GM12865 (cell line): Measurements from ENCODE around the gene ZNF526.
A peak's percentile ranks its signal among the peaks of the same experiment; 100 is the strongest.

Experiments used
- DNase-seq: peaks from one replicate; pipeline ENCODE4 v3.0.0; 2010; ENCODE audit warnings: low read depth
- H3K4me3 ChIP-seq: 2 replicates; pipeline ENCODE4 v1.5.1; 2011; ENCODE audit warnings: mild to moderate bottlenecking, low read depth, low read length, control low read depth
- TF ChIP-seq, protein P1 (sequence below): IDR thresholded peaks from 2 replicates; pipeline ENCODE4 v1.5.1; 2011; ENCODE audit warnings: low read length, control low read depth, low read depth, inconsistent platforms; ENCODE audit not compliant: insufficient read depth; ENCODE audit errors: missing control alignments

ZNF526 gene

DNA sequence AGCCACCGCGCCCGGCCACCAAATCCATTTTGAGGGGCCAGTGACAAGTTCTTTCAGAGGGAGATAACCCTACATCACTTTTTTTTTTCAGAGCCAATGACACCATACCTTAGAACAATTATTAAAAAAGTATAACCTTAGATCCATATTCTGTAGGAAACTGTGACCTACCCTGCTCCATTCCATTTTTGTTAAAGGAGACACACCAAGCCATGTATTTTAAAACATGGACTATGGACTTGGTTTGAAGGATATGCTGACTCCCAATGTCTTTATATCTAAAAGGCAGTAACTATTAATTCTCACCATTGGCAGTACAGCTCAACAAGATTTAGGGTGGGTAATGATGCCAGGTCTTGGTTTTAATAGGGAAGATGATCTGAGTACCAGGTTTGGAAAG is 21.2 kb downstream of the ZNF526 start:
- TF ChIP-seq, protein P1, sequence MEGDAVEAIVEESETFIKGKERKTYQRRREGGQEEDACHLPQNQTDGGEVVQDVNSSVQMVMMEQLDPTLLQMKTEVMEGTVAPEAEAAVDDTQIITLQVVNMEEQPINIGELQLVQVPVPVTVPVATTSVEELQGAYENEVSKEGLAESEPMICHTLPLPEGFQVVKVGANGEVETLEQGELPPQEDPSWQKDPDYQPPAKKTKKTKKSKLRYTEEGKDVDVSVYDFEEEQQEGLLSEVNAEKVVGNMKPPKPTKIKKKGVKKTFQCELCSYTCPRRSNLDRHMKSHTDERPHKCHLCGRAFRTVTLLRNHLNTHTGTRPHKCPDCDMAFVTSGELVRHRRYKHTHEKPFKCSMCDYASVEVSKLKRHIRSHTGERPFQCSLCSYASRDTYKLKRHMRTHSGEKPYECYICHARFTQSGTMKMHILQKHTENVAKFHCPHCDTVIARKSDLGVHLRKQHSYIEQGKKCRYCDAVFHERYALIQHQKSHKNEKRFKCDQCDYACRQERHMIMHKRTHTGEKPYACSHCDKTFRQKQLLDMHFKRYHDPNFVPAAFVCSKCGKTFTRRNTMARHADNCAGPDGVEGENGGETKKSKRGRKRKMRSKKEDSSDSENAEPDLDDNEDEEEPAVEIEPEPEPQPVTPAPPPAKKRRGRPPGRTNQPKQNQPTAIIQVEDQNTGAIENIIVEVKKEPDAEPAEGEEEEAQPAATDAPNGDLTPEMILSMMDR, result no peak
- DNase-seq, result no peak
- peak overlapping the region; percentile 67 for H3K4me3 ChIP-seq

DNA sequence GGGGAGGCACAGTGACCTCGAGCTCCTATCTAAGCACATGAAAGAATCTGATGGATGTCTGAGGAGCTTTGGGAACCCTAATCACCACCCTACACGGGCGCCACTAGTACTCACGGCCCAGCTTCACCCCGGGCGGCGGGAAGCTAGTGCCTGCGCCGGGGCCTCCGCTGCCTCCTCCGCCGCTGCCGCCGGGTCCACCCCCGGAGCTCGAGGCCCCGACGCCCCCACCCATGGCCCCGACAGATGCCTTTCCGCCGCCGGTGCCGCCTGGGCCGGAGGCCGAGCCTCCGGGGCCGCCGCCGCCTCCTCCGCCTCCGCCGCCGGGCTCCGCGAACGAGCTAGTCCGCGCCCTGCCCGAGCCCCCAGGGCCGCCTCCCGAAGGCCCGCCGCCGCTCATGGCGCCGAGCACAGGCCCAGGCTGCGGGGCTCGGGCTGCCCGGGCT is 22.0 kb downstream of the ZNF526 start:
- TF ChIP-seq, protein P1, result no peak
- DNase-seq, result no peak

GRCh38 chr19:42242512-42243409 is 22.6 kb downstream of the ZNF526 start, which contains the start of gene GSK3A:
Gene GSK3A (minus strand): TSS chr19:42242602. CDS start chr19:42242465, 137 bp downstream.
- TF ChIP-seq, protein P1, result no peak
- peak within 1 kb of the TSS; percentile 88 for H3K4me3 ChIP-seq
- peak; percentile 99 for DNase-seq

More for the DNA sequence above, 22.0 kb downstream of the ZNF526 start:
- H3K4me3 ChIP-seq, result peak overlapping the region; percentile 67

DNA sequence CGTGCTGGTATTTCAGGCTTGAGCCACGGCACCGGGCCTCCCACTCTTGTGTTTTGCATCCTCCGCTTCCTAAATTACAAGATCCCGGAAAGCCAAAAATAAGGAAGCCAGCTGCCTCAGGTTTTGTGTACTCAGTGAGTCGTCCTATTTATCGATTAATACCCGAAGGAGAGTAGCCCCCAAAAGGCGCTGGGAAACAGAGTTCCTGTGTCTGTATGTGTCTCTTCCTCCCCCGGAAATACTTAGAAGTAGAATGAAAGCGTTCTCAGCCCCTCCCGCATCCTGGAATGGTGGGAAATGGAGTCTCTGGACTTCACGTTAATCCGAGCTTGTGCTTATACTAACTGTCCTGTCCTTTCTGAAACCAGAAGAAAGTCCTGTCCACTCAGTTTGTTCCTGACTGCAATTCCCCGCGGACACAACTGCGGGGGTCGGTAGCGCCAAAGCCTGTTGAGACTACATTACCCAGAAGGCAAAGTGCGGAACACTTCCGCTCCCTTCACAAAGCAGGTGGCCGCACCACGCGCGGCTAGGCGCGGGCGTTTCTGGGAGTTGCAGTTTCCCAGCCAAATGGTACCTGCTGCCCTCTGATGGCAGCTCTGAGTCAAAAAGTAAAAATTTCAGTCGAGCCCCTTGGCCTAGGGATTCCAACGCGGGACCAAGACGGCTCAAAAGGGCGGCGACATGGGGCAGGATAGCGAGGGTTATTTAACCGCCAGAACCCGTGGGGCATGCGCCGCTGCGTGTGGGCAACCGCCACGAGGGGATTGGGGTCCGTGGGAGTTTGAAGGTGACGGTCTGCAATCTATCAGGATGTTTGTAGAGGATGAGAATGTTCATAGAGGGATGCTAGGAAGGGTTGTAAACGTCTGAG is 24.5 kb downstream of the ZNF526 start:
- DNase-seq, result peak; percentile 96
- TF ChIP-seq, protein P1, result peak; percentile 66
- peak overlapping the region; percentile 88 for H3K4me3 ChIP-seq

GRCh38 chr19:42245231-42245630 is 25.1 kb downstream of the ZNF526 start:
- DNase-seq, result no peak
- peak overlapping the region; percentile 33 for H3K4me3 ChIP-seq
- TF ChIP-seq, protein P1, result no peak

DNA sequence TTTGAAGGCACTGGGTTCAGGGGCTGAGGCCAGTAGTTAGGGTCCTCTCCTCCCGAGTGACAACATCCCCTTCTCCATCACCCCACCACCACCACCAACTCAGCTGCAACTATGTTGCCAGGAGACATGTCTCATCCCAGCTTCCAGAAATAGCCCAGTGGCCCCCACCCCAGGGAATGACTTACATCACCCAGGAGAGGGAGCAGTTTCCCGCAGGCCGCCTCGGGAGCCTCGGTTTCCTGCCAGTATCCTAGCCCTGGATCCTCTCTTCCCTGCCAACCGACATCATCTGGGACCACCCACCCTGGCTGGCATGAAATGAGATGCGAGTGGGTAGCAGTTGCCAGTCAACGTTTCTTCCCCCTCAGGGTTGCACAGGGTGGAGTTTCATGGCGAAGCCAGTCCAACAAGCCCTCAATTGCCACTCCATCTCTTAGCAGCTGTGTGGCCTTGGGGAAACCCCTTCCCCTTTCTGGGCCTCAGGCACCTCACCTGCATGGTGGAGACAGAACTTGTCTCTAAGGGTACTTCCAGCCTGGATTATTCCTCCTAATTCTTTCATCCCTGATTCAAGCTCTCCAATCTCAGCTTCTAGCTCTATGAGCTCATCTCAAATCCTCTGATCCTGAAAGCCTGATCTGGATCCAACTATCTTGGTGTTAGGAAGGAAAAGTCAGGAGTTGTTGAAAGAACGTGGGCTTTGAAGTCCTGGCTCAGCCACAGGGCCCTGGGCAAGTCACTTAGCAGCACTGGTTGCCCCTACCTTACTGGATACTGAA is 26.2 kb downstream of the ZNF526 start:
- no peak for DNase-seq

More for the DNA sequence above, 26.2 kb downstream of the ZNF526 start:
- no peak overlapping the region for H3K4me3 ChIP-seq
- TF ChIP-seq, protein P1, result no peak
